ENCODE data around the gene FAM184B. TPM values are rescaled to one million over a fixed set of nuclear protein-coding genes. Genes with fewer than 3 reads are reported as not detected.
"Not testable (repeated sequence)": the region's sequence is repeated elsewhere in the genome, so short reads cannot be mapped to it uniquely, and the experiment has no call there.

Gene FAM184B
- polyA plus RNA-seq, 3 donors, result not detected

DNA sequence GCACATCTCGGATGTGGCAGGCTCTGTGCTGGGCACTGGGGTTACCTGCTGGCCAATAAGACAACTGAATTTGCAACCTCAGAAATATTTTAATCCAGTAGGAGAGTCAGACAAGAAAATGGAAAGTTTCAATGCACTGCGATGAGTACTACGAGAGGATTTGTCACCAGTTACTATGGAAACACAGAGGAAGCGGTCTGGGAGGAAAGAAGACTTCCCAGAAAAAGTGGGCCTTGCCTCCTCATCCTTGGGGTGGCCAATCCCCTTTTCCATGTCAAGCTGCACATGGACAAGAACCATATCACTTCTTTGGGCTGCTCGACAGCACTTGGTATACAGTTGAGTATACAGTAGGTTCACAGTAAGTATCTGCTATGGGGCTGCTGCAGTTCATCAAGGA lies 67.6 kb downstream of the FAM184B start:
- no peaks in the 10 kb centered on the region for H3K4me1 Mint-ChIP-seq
- Histone ChIP-seq H3K9me3 (replicated peaks in 1 of 2; ENCODE audit: control insufficient read depth in 1 of 2, insufficient read depth in 1 of 2, low read length in 2 of 2) (no peaks in the 10 kb centered on the region), H3K4me3 (replicated peaks in 1 of 3; ENCODE audit: low read depth in 2 of 3, low read length in 3 of 3) (no peak overlapping the region), H3K79me2 (ENCODE audit: insufficient read depth, low read length) (no peaks in the 10 kb centered on the region), H3K9ac (ENCODE audit: insufficient read depth, low read length, poor library complexity, severe bottlenecking) (no peak overlapping the region), H2AFZ (ENCODE audit: insufficient read depth, low read depth, low read length, poor library complexity, severe bottlenecking) (no peak overlapping the region), H3K27me3 (ENCODE audit: control insufficient read depth in 2 of 2, insufficient read depth in 2 of 2, low read length in 2 of 2) (no peaks in the 10 kb centered on the region), H3K4me1 (ENCODE audit: control insufficient read depth in 1 of 2, insufficient read depth in 2 of 2, low read length in 2 of 2) (no peaks in the 10 kb centered on the region), H3K4me2 (replicated peaks; ENCODE audit: extremely low read depth, low read length, poor library complexity, severe bottlenecking) (no peak overlapping the region), H4K20me1 (ENCODE audit: insufficient read depth, low read length) (no peaks in the 10 kb centered on the region), H3K27ac (ENCODE audit: low read depth in 1 of 2, low read length in 2 of 2) (no peak overlapping the region), H3K36me3 (replicated peaks in 1 of 2; ENCODE audit: control insufficient read depth in 1 of 2, insufficient read depth in 2 of 2, low read length in 2 of 2) (no peaks in the 10 kb centered on the region)
- no peak for DNase-seq
- TF ChIP-seq, protein P1, sequence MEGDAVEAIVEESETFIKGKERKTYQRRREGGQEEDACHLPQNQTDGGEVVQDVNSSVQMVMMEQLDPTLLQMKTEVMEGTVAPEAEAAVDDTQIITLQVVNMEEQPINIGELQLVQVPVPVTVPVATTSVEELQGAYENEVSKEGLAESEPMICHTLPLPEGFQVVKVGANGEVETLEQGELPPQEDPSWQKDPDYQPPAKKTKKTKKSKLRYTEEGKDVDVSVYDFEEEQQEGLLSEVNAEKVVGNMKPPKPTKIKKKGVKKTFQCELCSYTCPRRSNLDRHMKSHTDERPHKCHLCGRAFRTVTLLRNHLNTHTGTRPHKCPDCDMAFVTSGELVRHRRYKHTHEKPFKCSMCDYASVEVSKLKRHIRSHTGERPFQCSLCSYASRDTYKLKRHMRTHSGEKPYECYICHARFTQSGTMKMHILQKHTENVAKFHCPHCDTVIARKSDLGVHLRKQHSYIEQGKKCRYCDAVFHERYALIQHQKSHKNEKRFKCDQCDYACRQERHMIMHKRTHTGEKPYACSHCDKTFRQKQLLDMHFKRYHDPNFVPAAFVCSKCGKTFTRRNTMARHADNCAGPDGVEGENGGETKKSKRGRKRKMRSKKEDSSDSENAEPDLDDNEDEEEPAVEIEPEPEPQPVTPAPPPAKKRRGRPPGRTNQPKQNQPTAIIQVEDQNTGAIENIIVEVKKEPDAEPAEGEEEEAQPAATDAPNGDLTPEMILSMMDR (IDR thresholded peaks at IDR 0.05), result no peak
- H3K27ac Mint-ChIP-seq, result no peak overlapping the region
- peaks cover 2 to 7% (median 6%) of the 10 kb centered on the region in 3 donors for H3K27me3 Mint-ChIP-seq (ENCODE audit: low read depth in 3 of 3)
- H3K9me3 Mint-ChIP-seq, result peaks cover 0 to 7% (median 1%) of the 10 kb centered on the region in 7 donors
- intact Hi-C loops (cut with micrococcal nuclease), result no loop called here
- WGBS (ENCODE audit: insufficient coverage), result 94% methylated on average over 5 of the region's 5 CpGs
- H3K36me3 Mint-ChIP-seq, result no peaks in the 10 kb centered on the region
- no peak overlapping the region for H3K4me3 Mint-ChIP-seq

- H3K4me3 ChIP-seq (replicated peaks in 1 of 3; ENCODE audit: low read depth in 2 of 3, low read length in 3 of 3), result no peak overlapping the region
- no peak overlapping the region for H3K4me2 ChIP-seq (replicated peaks; ENCODE audit: extremely low read depth, low read length, poor library complexity, severe bottlenecking)
- DNase-seq, result no peak
- no peak overlapping the region for H3K27ac ChIP-seq (ENCODE audit: low read depth in 1 of 2, low read length in 2 of 2)
- no peaks in the 10 kb centered on the region for H3K4me1 Mint-ChIP-seq
- H4K20me1 ChIP-seq (ENCODE audit: insufficient read depth, low read length), result no peaks in the 10 kb centered on the region
- H3K27ac Mint-ChIP-seq, result no peak overlapping the region
- H3K36me3 ChIP-seq (replicated peaks in 1 of 2; ENCODE audit: control insufficient read depth in 1 of 2, insufficient read depth in 2 of 2, low read length in 2 of 2), result no peaks in the 10 kb centered on the region
- H3K4me3 Mint-ChIP-seq, result no peak overlapping the region
- WGBS (ENCODE audit: insufficient coverage), result 89% methylated on average over 4 of the region's 5 CpGs
- H3K9me3 Mint-ChIP-seq, result peaks cover 0 to 7% (median 1%) of the 10 kb centered on the region in 7 donors
- H3K36me3 Mint-ChIP-seq, result no peaks in the 10 kb centered on the region
- H3K27me3 ChIP-seq (ENCODE audit: control insufficient read depth in 2 of 2, insufficient read depth in 2 of 2, low read length in 2 of 2), result no peaks in the 10 kb centered on the region
- H3K79me2 ChIP-seq (ENCODE audit: insufficient read depth, low read length), result no peaks in the 10 kb centered on the region
- no peaks in the 10 kb centered on the region for H3K4me1 ChIP-seq (ENCODE audit: control insufficient read depth in 1 of 2, insufficient read depth in 2 of 2, low read length in 2 of 2)
- peaks cover 2 to 7% (median 7%) of the 10 kb centered on the region in 3 donors for H3K27me3 Mint-ChIP-seq (ENCODE audit: low read depth in 3 of 3)
- TF ChIP-seq, protein P1 (IDR thresholded peaks at IDR 0.05), result no peak
- H2AFZ ChIP-seq (ENCODE audit: insufficient read depth, low read depth, low read length, poor library complexity, severe bottlenecking), result no peak overlapping the region
- H3K9ac ChIP-seq (ENCODE audit: insufficient read depth, low read length, poor library complexity, severe bottlenecking), result no peak overlapping the region
- H3K9me3 ChIP-seq (replicated peaks in 1 of 2; ENCODE audit: control insufficient read depth in 1 of 2, insufficient read depth in 1 of 2, low read length in 2 of 2), result no peaks in the 10 kb centered on the region
- intact Hi-C loops (cut with micrococcal nuclease), result no loop called here
Measured at GRCh38 chr4:17712166-17712565, 69.3 kb downstream of the FAM184B start.

DNA sequence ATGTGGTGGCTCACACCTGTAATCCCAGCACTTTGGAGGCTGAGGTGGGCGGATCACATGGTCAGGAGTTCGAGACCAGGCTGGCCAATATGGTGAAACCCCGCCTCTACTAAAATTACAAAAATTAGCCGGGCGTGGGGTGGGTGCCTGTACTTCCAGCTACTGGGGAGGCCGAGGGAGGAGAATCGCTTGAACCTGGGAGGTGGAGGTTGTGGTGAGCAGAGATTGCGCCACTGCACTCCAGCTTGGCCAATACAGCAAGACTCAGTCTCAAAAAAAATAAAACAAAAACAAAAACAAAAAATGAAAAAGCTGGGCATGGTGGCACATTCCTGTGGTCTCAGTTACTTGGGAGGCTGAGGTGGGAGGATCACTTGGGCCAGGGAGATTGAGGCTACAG lies 70.2 kb downstream of the FAM184B start:
- no CpG with 5 or more reads among the region's 8 CpGs for WGBS (ENCODE audit: insufficient coverage)
- H3K27ac Mint-ChIP-seq; H3K4me1 ChIP-seq (ENCODE audit: control insufficient read depth in 1 of 2, insufficient read depth in 2 of 2, low read length in 2 of 2); H4K20me1 ChIP-seq (ENCODE audit: insufficient read depth, low read length); H3K9me3 Mint-ChIP-seq; H3K9ac ChIP-seq (ENCODE audit: insufficient read depth, low read length, poor library complexity, severe bottlenecking); H3K4me3 ChIP-seq (replicated peaks in 1 of 3; ENCODE audit: low read depth in 2 of 3, low read length in 3 of 3); H3K27me3 ChIP-seq (ENCODE audit: control insufficient read depth in 2 of 2, insufficient read depth in 2 of 2, low read length in 2 of 2); H3K27me3 Mint-ChIP-seq (ENCODE audit: low read depth in 3 of 3); H3K36me3 ChIP-seq (replicated peaks in 1 of 2; ENCODE audit: control insufficient read depth in 1 of 2, insufficient read depth in 2 of 2, low read length in 2 of 2); H3K9me3 ChIP-seq (replicated peaks in 1 of 2; ENCODE audit: control insufficient read depth in 1 of 2, insufficient read depth in 1 of 2, low read length in 2 of 2); H3K36me3 Mint-ChIP-seq; H2AFZ ChIP-seq (ENCODE audit: insufficient read depth, low read depth, low read length, poor library complexity, severe bottlenecking); DNase-seq; H3K4me2 ChIP-seq (replicated peaks; ENCODE audit: extremely low read depth, low read length, poor library complexity, severe bottlenecking); intact Hi-C loops (cut with micrococcal nuclease); H3K4me1 Mint-ChIP-seq; H3K27ac ChIP-seq (ENCODE audit: low read depth in 1 of 2, low read length in 2 of 2); H3K4me3 Mint-ChIP-seq; H3K79me2 ChIP-seq (ENCODE audit: insufficient read depth, low read length): not testable (repeated sequence)

Measured in CD14-positive monocyte (primary cell).